A549 (cell line): Measurements from ENCODE around the gene LANCL2. TPM values are rescaled to one million over a fixed set of nuclear protein-coding genes. Genes with fewer than 3 reads are reported as not detected.

Experiments
- ATAC-seq, 2 experiments: fragments of 200-7000 bp in 1 of 2; fragments of >200 bp in 1 of 2; cut with Nextera tagmentation in 1 of 2; cut with Tn5 transposase in 1 of 2; 3 replicates each; pipeline versions ENCODE4 v1.8.0 to v1.9.1; 2018 to 2020; ENCODE audit warnings: mild to moderate bottlenecking in 1 of 2, moderate library complexity in 1 of 2
- CTCF ChIA-PET: fragments of 300-600 bp; sonication (Branson Sonifier 250); formaldehyde crosslinking; extraction: SDS; loops from one replicate; lab custom pipeline; 2021; ENCODE audit warnings: antibody characterized with exemption, inconsistent platforms; lab: Yijun Ruan, JAX
- POLR2A ChIA-PET: fragments of 350-600 bp; formaldehyde crosslinking; extraction: SDS; loops from one replicate; lab custom pipeline; 2021; ENCODE audit warnings: antibody characterized with exemption, inconsistent platforms; lab: Yijun Ruan, JAX
- DNase-seq, 2 experiments: peaks; one replicate each; pipeline versions ENCODE4 v3.0.0 to v3.0.0-alpha.2; 2011 to 2016; ENCODE audit warnings: low read depth in 1 of 2, low spot score in 1 of 2
- FAIRE-seq: peaks from 2 replicates; lab custom pipeline; 2011; peaks lifted over from hg19 to GRCh38; lab: Jason Lieb, UNC
- H3K27ac ChIP-seq, 2 experiments: fragments of >200 bp; sonication (Bioruptor Twin); formaldehyde crosslinking; 3 replicates each; pipeline ENCODE4 v1.5.1; 2016 to 2017
- H3K4me1 ChIP-seq: fragments of >200 bp; sonication (Bioruptor Twin); formaldehyde crosslinking; 3 replicates; pipeline ENCODE4 v1.6.1; 2016
- H3K4me2 ChIP-seq: fragments of >200 bp; sonication (Bioruptor Twin); formaldehyde crosslinking; 3 replicates; pipeline ENCODE4 v1.6.1; 2016
- H3K4me3 ChIP-seq: fragments of >200 bp; sonication (Bioruptor Twin); formaldehyde crosslinking; 3 replicates; pipeline ENCODE4 v1.5.1; 2016
- H3K9me3 ChIP-seq: fragments of >200 bp; sonication (Bioruptor Twin); formaldehyde crosslinking; 3 replicates; pipeline ENCODE4 v1.6.1; 2016
- CHD2 ChIP-seq: fragments of 150-350 bp; IDR thresholded peaks from 2 replicates; pipeline ENCODE4 v1.6.1; 2014; ENCODE audit warnings: low read length; ENCODE audit not compliant: partially characterized antibody
- CHD4 ChIP-seq: fragments of 200-600 bp; sonication (generic); IDR thresholded peaks from 2 replicates; pipeline ENCODE4 v1.6.1; 2016; ENCODE audit warnings: antibody characterized with exemption, mild to moderate bottlenecking, borderline replicate concordance
- CTCF ChIP-seq: fragments of >200 bp; sonication (Bioruptor Twin); formaldehyde crosslinking; IDR thresholded peaks from 3 replicates; pipeline ENCODE4 v1.5.1; 2016
- E2F6 ChIP-seq: IDR thresholded peaks from 2 replicates; pipeline ENCODE4 v1.6.1; 2012; ENCODE audit warnings: low read depth, borderline replicate concordance
- ESRRA ChIP-seq: fragments of 150-350 bp; IDR thresholded peaks from 2 replicates; pipeline ENCODE4 v1.6.1; 2014; ENCODE audit warnings: mild to moderate bottlenecking, low read length, borderline replicate concordance
- FOXS1 ChIP-seq: fragments of 250-450 bp; sonication (Bioruptor Pico); IDR thresholded peaks from 2 replicates; pipeline ENCODE4 v1.5.0; 2020; ENCODE audit warnings: mild to moderate bottlenecking, moderate library complexity
- GATA3 ChIP-seq: IDR thresholded peaks from 2 replicates; pipeline ENCODE4 v1.6.1; 2012; ENCODE audit warnings: borderline replicate concordance
- HDAC2 ChIP-seq: fragments of 200-600 bp; sonication (generic); IDR thresholded peaks from 2 replicates; pipeline ENCODE4 v1.6.1; 2016
- HES2 ChIP-seq: fragments of >200 bp; sonication (Bioruptor Twin); formaldehyde crosslinking; IDR thresholded peaks from 2 replicates; pipeline ENCODE4 v1.6.1; 2016
- HOXB5 ChIP-seq: fragments of 250-450 bp; sonication (Bioruptor Pico); IDR thresholded peaks from 2 replicates; pipeline ENCODE4 v1.5.0; 2020; ENCODE audit warnings: mild to moderate bottlenecking, moderate library complexity
- JUNB ChIP-seq: fragments of >200 bp; sonication (Bioruptor Twin); formaldehyde crosslinking; IDR thresholded peaks from 2 replicates; pipeline ENCODE4 v1.6.1; 2016
- NPAS2 ChIP-seq: fragments of 250-450 bp; sonication (Bioruptor Pico); IDR thresholded peaks from 2 replicates; pipeline ENCODE4 v1.8.0; 2022; ENCODE audit warnings: mild to moderate bottlenecking, moderate library complexity, borderline replicate concordance
- POLR2AphosphoS2 ChIP-seq: conservative IDR thresholded peaks from 2 replicates; pipeline ENCODE4 v1.6.1; 2012; ENCODE audit warnings: low read length, improper control_type of control experiment, inconsistent platforms
- RCOR1 ChIP-seq: fragments of 150-350 bp; IDR thresholded peaks from 2 replicates; pipeline ENCODE4 v1.6.1; 2014; ENCODE audit warnings: antibody characterized with exemption, low read length, low read depth
- ZNF302 ChIP-seq: fragments of 250-450 bp; sonication (Bioruptor Pico); IDR thresholded peaks from 2 replicates; pipeline ENCODE4 v1.9.0; 2021; ENCODE audit warnings: inconsistent platforms, mild to moderate bottlenecking, moderate library complexity
- WGBS: methylation state at CpG from one replicate; pipeline ENCODE4 v1.1.6; 2017; ENCODE audit errors: missing lambda C conversion rate; 5-methylcytosine and 5-hydroxymethylcytosine counted together
- polyA minus RNA-seq: library from RNA; depleted of rRNA, polyadenylated mRNA; stranded (reverse); fragments of >200 nt; gene quantifications from 2 replicates; pipeline ENCODE4 v1.2.3, GENCODE V29; 2011; rRNA and poly(A)+ RNA removed
- polyA plus RNA-seq, 4 experiments: library from polyadenylated mRNA; depleted of rRNA in 3 of 4; stranded (reverse); fragments of >200 nt; fragmentation: RNase III in 1 of 4; extraction: RNeasy Plus Mini Kit Qiagen cat#74134 plus additional on column Dnase treatment in 1 of 4; gene quantifications; 2 replicates in 3 of 4; 3 replicates in 1 of 4; pipeline ENCODE4 v1.2.3, GENCODE V29; 2011 to 2017
- TF ChIP-seq, protein P1 (sequence below): IDR thresholded peaks from 2 replicates; pipeline ENCODE4 v1.6.1; 2012
- TF ChIP-seq, protein P2 (sequence below): IDR thresholded peaks from 2 replicates; pipeline ENCODE4 v1.6.1; 2012

LANCL2 gene
- 12.4 and 15.1 TPM in 2 replicates for polyA plus RNA-seq (2011; rRNA removed)
- 15.3 and 17.0 TPM in 2 replicates for polyA plus RNA-seq (2012; cell fraction: cytosol; rRNA removed)
- polyA plus RNA-seq (2012; cell fraction: nucleus; rRNA removed): 15.2 and 17.9 TPM in 2 replicates
- polyA plus RNA-seq (2017; fragmentation: RNase III; extraction: RNeasy Plus Mini Kit Qiagen cat#74134 plus additional on column Dnase treatment): 7.6 to 9.7 TPM (median 8.0 TPM) in 3 replicates
- 12.1 and 15.0 TPM in 2 replicates for polyA minus RNA-seq

DNA sequence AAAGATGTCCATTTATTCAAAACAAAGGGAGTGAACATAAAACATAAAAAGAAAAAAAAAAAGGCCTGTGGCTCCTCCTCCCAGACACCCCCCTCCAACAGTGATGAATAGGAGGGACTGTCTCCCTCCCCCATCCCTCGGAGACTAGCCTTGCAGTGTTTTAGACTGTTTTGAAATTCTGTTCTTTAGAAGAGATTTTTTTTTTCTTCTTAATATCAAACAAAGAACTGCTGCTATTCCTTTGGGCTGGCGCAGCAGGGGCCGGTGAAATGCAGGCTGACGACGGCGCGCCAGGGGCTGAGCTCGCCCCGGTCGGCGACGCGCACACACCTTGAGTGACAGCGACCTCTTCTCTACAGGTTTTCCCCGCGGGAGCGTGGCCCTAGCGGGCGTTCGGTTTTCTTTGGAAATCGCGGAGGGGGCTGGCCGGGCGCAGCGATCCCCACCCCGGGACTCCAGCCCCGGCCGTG is at the start of gene LANCL2:
LANCL2 (plus strand) TSS at position 133 of the 470 bp plus-strand sequence. CDS start 689 bp downstream, outside the sequence.
- peak within 1 kb of the TSS; percentile 76 for H3K4me2 ChIP-seq
- 2% methylated on average over 20 of the region's 28 CpGs for WGBS

GRCh38 chr7:55325371-55325792 is 39.8 kb upstream of the LANCL2 start:
- Histone ChIP-seq H3K4me1 (no peaks in the 10 kb centered on the region), H3K27ac (no peak overlapping the region), H3K9me3 (no peaks in the 10 kb centered on the region; the same call in 2 of the 3 replicates), H3K4me3 (no peak overlapping the region), H3K4me2 (no peak overlapping the region)
- FAIRE-seq: no peak
- ChIA-PET CTCF (interaction anchor here (1.2 to 1.7 kb wide), 3 partner anchors 16 to 90 kb away, joined by 4 to 6 read pairs (median 5); no protein-coding TSS in a partner anchor), POLR2A (no interaction called here)
- TF ChIP-seq JUNB (no peak), CTCF (no peak), HDAC2 (no peak), CHD2 (no peak), ZNF302 (CRISPR knock-in tag) (no peak), FOXS1 (CRISPR knock-in tag) (no peak), NPAS2 (CRISPR knock-in tag) (no peak), HOXB5 (CRISPR knock-in tag) (no peak), ESRRA (no peak), HES2 (no peak), GATA3 (no peak)
- DNase-seq: no peak
- ATAC-seq: peak; percentile 27 to 43; a peak in 4 of 6 replicates
- WGBS: 37% methylated on average over 4 of the region's 5 CpGs

More for the DNA sequence above, at the start of gene LANCL2:
- ChIA-PET POLR2A (interaction anchor here (0.7 to 1.5 kb wide), 18 partner anchors 10 to 741 kb away, joined by 3 to 16 read pairs (median 5); partner anchors contain the start of genes CHCHD2, PSPH, SEC61G and VOPP1), CTCF (interaction anchor here (0.9 to 1.8 kb wide), 6 partner anchors 17 to 110 kb away, joined by 3 to 5 read pairs (median 4); no protein-coding TSS in a partner anchor)
- no peak for TF ChIP-seq HOXB5 (CRISPR knock-in tag)
- TF ChIP-seq, all 56 proteins: peak for 0
- Histone ChIP-seq H3K4me3 (peak within 1 kb of the TSS; percentile 83), H3K27ac (peak within 1 kb of the TSS; percentile 99), H3K9me3 (no peaks in the 10 kb centered on the region), H3K4me1 (peaks cover 13% of the 10 kb centered on the region)
- FAIRE-seq (no peak), DNase-seq (peak in 1 of 2 experiments; percentile 31), ATAC-seq (peak; percentile 23 to 26)

- 42% methylated on average over 11 of the region's 11 CpGs for WGBS
- FAIRE-seq: no peak
- DNase-seq: no peak
- no peaks in the 10 kb centered on the region for H3K9me3 ChIP-seq
- ChIA-PET CTCF (interaction anchor here (0.6 to 1.7 kb wide), 7 partner anchors 17 to 555 kb away, joined by 3 to 6 read pairs (median 4); no protein-coding TSS in a partner anchor), POLR2A (no interaction called here)
- H3K4me2 ChIP-seq: no peak overlapping the region
- ATAC-seq: no peak
- TF ChIP-seq POLR2AphosphoS2 (no peak), E2F6 (no peak), RCOR1 (no peak), CHD4 (no peak), ZNF302 (CRISPR knock-in tag) (no peak)
- TF ChIP-seq, protein P1, sequence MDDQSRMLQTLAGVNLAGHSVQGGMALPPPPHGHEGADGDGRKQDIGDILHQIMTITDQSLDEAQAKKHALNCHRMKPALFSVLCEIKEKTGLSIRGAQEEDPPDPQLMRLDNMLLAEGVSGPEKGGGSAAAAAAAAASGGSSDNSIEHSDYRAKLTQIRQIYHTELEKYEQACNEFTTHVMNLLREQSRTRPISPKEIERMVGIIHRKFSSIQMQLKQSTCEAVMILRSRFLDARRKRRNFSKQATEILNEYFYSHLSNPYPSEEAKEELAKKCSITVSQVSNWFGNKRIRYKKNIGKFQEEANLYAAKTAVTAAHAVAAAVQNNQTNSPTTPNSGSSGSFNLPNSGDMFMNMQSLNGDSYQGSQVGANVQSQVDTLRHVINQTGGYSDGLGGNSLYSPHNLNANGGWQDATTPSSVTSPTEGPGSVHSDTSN: no peak
- TF ChIP-seq, protein P2, sequence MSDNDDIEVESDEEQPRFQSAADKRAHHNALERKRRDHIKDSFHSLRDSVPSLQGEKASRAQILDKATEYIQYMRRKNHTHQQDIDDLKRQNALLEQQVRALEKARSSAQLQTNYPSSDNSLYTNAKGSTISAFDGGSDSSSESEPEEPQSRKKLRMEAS: no peak
- no peak overlapping the region for H3K27ac ChIP-seq
- H3K4me1 ChIP-seq: no peaks in the 10 kb centered on the region
- H3K4me3 ChIP-seq: no peak overlapping the region
Measured at GRCh38 chr7:55326081-55326835, 38.9 kb upstream of the LANCL2 start.
